Subcutaneous adipose tissue (tissue), 4 donors: ENCODE measurements around the gene KCNN2. TPM values are rescaled to one million over a fixed set of nuclear protein-coding genes. Genes with fewer than 3 reads are reported as not detected.

Experiments
- CTCF ChIP-seq: fragments of 450-650 bp; IDR thresholded peaks from one replicate; pipeline ENCODE4 v1.5.1; 2016; ENCODE audit warnings: low read depth, mild to moderate bottlenecking, control low read depth, antibody characterized with exemption, moderate library complexity
- total RNA-seq, 4 donors: library from RNA; depleted of rRNA; stranded (reverse); fragments of >200 nt; gene quantifications; one replicate each; pipeline ENCODE4 v1.1.0, GENCODE V29; 2016

Gene KCNN2
- total RNA-seq, 4 donors from 2014 or later: 0.17 to 1.1 TPM; not detected in 2

GRCh38 chr5:114458726-114459125 lies 96.9 kb downstream of the KCNN2 start:
- TF ChIP-seq CTCF: no peak

- TF ChIP-seq CTCF: no peak
Measured at GRCh38 chr5:114467171-114467570, 105.3 kb downstream of the KCNN2 start.

GRCh38 chr5:114467729-114468128 lies 105.9 kb downstream of the KCNN2 start:
- TF ChIP-seq CTCF: no peak

GRCh38 chr5:114469372-114469771 lies 107.5 kb downstream of the KCNN2 start:
- no peak for TF ChIP-seq CTCF

GRCh38 chr5:114471529-114471928 lies 109.7 kb downstream of the KCNN2 start:
- TF ChIP-seq CTCF: no peak

GRCh38 chr5:114473541-114473940 lies 111.7 kb downstream of the KCNN2 start:
- no peak for TF ChIP-seq CTCF

GRCh38 chr5:114477816-114478334 lies 116.0 kb downstream of the KCNN2 start:
- TF ChIP-seq CTCF: no peak
